ENCODE results near the gene COX20. TPM values are rescaled to one million over a fixed set of nuclear protein-coding genes. Genes with fewer than 3 reads are reported as not detected.

Gene COX20
- total RNA-seq, 1 experiment from 2014 or later = 38.0 TPM

DNA sequence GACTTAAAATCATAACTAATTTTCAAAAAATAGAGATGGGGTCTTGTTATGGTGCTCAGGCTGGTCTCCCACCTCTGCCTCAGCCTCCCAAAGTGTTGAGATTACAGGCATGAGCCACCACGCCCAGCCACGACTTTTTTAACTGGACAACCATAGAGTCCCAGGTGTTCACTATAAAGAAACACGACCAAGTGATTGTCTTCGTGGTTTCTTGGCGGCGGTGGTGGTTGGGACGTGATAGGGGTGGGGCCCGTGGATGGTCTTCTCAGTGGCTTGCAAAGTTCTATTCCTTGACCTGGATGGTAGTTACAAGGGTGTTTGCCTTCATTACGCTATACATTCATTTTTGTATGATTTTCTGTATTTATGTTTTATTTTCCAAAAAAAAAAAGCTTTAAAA is 34.6 kb upstream of the COX20 start:
- H2AFZ ChIP-seq (ENCODE audit: low read length) = no peak overlapping the region
- no peaks in the 10 kb centered on the region for H3K4me1 ChIP-seq (ENCODE audit: insufficient read depth, low read length)
- H3K14ac ChIP-seq (ENCODE audit: insufficient read depth, low read length) = no peak overlapping the region
- H3K9me3 ChIP-seq (ENCODE audit: control insufficient read depth, low read depth, low read length) = no peaks in the 10 kb centered on the region
- no peak overlapping the region for H2BK15ac ChIP-seq (ENCODE audit: low read depth, low read length)
- H2BK12ac ChIP-seq (ENCODE audit: insufficient read length, low read depth, low read length) = no peak overlapping the region
- Mint-ChIP-seq H3K4me1 (peaks cover 2 to 6% of the 10 kb centered on the region in 2 experiments), H3K36me3 (ENCODE audit: insufficient read depth in 1 of 3, low read depth in 3 of 3) (no peaks in the 10 kb centered on the region; a peak in 1 of 7 replicates), H3K9me3 (peaks cover 0 to 2% of the 10 kb centered on the region in 2 experiments; a peak in 1 of 5 replicates), H3K4me3 (no peak overlapping the region), H3K27me3 (ENCODE audit: low read depth) (no peaks in the 10 kb centered on the region), H3K27ac (no peak overlapping the region)
- H3K79me2 ChIP-seq (ENCODE audit: insufficient read depth, low read length) = no peaks in the 10 kb centered on the region
- H4K5ac ChIP-seq (ENCODE audit: insufficient read length, low read depth, low read length) = no peak overlapping the region
- H2BK20ac ChIP-seq (ENCODE audit: low read depth, low read length, poor library complexity, severe bottlenecking) = no peak overlapping the region
- H3K4ac ChIP-seq (ENCODE audit: low read depth, low read length) = no peak overlapping the region
- WGBS (ENCODE audit: extremely low coverage, insufficient read length, low lambda C conversion rate) = no CpG with 5 or more reads among the region's 9 CpGs
- no peak overlapping the region for H3K27ac ChIP-seq (ENCODE audit: insufficient read length, low read depth, low read length)
- H3K23me2 ChIP-seq (ENCODE audit: insufficient read length, low read depth, low read length, poor library complexity, severe bottlenecking) = no peaks in the 10 kb centered on the region
- no peak overlapping the region for H3K23ac ChIP-seq (ENCODE audit: insufficient read length, low read depth, low read length)
- peak overlapping the region; percentile 5 for H2BK120ac ChIP-seq (ENCODE audit: low read depth, low read length, poor library complexity, severe bottlenecking)
- no peak overlapping the region for H3K18ac ChIP-seq (ENCODE audit: insufficient read length, low read depth, low read length)
- H3K56ac ChIP-seq (ENCODE audit: insufficient read length, low read depth, low read length) = no peak overlapping the region
- TF ChIP-seq, protein P1, sequence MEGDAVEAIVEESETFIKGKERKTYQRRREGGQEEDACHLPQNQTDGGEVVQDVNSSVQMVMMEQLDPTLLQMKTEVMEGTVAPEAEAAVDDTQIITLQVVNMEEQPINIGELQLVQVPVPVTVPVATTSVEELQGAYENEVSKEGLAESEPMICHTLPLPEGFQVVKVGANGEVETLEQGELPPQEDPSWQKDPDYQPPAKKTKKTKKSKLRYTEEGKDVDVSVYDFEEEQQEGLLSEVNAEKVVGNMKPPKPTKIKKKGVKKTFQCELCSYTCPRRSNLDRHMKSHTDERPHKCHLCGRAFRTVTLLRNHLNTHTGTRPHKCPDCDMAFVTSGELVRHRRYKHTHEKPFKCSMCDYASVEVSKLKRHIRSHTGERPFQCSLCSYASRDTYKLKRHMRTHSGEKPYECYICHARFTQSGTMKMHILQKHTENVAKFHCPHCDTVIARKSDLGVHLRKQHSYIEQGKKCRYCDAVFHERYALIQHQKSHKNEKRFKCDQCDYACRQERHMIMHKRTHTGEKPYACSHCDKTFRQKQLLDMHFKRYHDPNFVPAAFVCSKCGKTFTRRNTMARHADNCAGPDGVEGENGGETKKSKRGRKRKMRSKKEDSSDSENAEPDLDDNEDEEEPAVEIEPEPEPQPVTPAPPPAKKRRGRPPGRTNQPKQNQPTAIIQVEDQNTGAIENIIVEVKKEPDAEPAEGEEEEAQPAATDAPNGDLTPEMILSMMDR (conservative IDR thresholded peaks at IDR 0.05) = no peak
- H4K8ac ChIP-seq (replicated peaks; ENCODE audit: insufficient read length, low read depth, low read length) = no peak overlapping the region
- no peak for DNase-seq
- H3K4me2 ChIP-seq (ENCODE audit: insufficient read depth, insufficient read length, low read length) = no peak overlapping the region
- no peak overlapping the region for H2BK5ac ChIP-seq (ENCODE audit: insufficient read length, low read length)
- no peaks in the 10 kb centered on the region for H4K20me1 ChIP-seq (ENCODE audit: control insufficient read depth, insufficient read depth, insufficient read length)
- H3K79me1 ChIP-seq (ENCODE audit: insufficient read depth, low read depth, low read length, poor library complexity, severe bottlenecking) = no peaks in the 10 kb centered on the region
- no peaks in the 10 kb centered on the region for H3K27me3 ChIP-seq (ENCODE audit: insufficient read depth, low read length)
- no peak overlapping the region for H3K9ac ChIP-seq (ENCODE audit: extremely low read depth, insufficient read length, low read length)
- no peak overlapping the region for H3T11ph ChIP-seq (ENCODE audit: low read length)
- H4K91ac ChIP-seq (ENCODE audit: insufficient read length, low read depth, low read length) = no peak overlapping the region
- no peak overlapping the region for H2AK5ac ChIP-seq (ENCODE audit: insufficient read length, low read length)

Measured in H9 (cell line).